GM12864 (cell line): Measurements from ENCODE around the gene RRM2.
"Not testable (repeated sequence)": the region's sequence is repeated elsewhere in the genome, so short reads cannot be mapped to it uniquely, and the experiment has no call there.

Experiments
- DNase-seq: peaks from one replicate; pipeline ENCODE4 v3.0.0-alpha.2; 2011; ENCODE audit warnings: low read depth
- H3K4me3 ChIP-seq: 2 replicates; pipeline ENCODE4 v1.5.1; 2011; ENCODE audit warnings: mild to moderate bottlenecking, low read depth, low read length, control low read depth
- TF ChIP-seq, protein P1 (sequence below): IDR thresholded peaks from 2 replicates; pipeline ENCODE4 v1.5.1; 2011; ENCODE audit warnings: low read depth, mild to moderate bottlenecking, moderate library complexity, low read length, control low read depth, inconsistent platforms; ENCODE audit errors: missing control alignments

Gene RRM2

GRCh38 chr2:10103179-10103578, 19.4 kb upstream of the RRM2 start:
- no peak overlapping the region for H3K4me3 ChIP-seq
- TF ChIP-seq, protein P1, sequence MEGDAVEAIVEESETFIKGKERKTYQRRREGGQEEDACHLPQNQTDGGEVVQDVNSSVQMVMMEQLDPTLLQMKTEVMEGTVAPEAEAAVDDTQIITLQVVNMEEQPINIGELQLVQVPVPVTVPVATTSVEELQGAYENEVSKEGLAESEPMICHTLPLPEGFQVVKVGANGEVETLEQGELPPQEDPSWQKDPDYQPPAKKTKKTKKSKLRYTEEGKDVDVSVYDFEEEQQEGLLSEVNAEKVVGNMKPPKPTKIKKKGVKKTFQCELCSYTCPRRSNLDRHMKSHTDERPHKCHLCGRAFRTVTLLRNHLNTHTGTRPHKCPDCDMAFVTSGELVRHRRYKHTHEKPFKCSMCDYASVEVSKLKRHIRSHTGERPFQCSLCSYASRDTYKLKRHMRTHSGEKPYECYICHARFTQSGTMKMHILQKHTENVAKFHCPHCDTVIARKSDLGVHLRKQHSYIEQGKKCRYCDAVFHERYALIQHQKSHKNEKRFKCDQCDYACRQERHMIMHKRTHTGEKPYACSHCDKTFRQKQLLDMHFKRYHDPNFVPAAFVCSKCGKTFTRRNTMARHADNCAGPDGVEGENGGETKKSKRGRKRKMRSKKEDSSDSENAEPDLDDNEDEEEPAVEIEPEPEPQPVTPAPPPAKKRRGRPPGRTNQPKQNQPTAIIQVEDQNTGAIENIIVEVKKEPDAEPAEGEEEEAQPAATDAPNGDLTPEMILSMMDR = no peak
- DNase-seq = no peak

DNA sequence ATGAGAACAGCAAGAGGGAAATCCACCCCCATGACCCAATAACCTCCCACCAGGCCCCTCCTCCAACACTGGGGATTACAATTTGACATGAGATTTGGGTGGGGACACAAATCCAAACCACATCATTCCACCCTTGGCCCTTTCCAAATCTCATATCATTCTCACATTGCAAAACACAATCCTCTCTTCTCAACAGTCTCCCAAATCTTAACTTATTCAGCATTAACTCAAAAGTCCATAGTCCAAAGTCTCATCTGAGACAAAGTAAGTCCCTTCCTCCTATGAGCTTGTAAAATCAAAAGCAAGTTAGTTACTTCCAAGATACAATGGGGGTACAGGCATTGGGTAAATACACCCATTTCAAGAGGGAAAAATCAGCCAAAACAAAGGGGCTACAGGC, 17.6 kb upstream of the RRM2 start:
- DNase-seq, H3K4me3 ChIP-seq: not testable (repeated sequence)

GRCh38 chr2:10109311-10109710, 13.2 kb upstream of the RRM2 start:
- no peak overlapping the region for H3K4me3 ChIP-seq
- TF ChIP-seq, protein P1 = no peak
- no peak for DNase-seq

DNA sequence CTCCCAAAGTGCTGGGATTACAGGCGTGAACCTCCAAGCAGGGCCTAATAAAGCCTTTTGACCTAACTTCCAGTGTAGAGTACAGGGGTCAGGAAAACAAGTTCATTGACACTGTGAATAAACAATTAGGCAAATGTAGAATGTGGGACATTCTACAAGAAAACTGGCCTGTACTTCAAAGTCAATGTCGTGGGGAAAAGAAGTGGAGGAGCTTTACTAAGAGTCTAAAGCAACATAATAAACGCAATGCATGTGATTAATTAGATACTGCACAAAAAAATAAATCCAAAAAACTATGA, 3.6 kb upstream of the RRM2 start:
- no peak overlapping the region for H3K4me3 ChIP-seq
- no peak for DNase-seq
- TF ChIP-seq, protein P1 = no peak

DNA sequence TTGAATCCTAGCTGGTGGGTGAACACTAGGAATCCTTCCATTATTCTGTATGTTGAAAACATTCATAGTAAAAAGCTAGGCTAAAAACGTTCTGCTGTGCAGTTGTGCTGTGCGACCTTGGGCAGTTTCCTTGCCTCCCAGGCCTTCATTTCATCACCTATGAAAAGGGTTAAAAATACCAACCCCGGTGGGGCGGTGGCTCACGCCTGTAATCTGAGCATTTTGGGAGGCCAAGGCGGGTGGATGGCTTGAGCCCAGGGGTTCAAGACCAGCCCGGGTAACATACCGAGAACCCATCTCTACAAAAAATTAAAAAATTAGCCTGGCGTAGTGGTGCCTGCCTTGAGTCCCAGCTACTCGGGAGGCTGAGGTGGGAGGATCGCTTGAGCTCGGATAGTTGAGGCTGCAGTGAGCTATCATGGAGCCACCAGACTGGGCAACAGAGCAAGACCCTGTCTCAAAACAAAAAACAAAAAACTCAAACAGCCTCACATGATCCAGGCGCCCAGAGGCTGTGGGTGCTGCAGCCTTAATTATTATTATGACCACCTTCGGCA, 2.9 kb upstream of the RRM2 start:
- no peak for DNase-seq

DNA sequence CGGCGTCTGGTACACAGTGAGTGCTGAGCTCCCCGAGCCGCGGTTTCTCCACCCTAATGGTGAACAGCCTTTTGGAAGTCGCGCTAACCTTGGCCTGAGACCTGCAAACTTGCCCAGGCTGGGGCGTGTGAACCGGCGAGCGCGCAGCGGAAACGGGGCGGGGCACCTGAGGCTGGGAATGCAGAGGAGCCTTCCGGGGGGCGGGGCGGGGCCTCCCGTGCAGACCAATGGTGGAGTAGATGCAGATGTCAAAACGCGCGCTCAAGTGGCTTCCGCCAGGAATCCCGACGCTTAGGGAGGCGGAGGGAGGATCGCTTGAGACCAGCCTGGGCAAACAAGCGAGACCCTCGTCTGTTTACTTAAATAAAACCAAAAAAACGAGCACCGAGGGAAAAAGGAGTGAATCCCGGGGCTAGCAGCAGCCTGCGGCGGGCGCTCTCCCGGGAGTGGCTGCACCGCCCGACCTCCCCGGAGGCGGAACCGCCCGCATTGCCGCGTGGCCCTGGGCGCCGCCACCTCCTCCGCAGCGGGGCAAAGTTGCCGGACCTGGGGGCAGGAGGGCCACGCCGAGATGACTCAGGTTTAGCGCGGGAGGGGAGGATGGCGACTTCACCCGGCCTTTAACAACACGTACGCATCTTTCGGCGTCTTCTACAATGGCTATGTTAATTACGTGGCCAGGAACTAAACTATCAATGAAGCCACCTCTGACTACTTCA, 2.2 kb upstream of the RRM2 start:
- DNase-seq = peak; percentile 89
- peak overlapping the region; percentile 90 for H3K4me3 ChIP-seq
- TF ChIP-seq, protein P1 = no peak

More for the DNA sequence above, 2.9 kb upstream of the RRM2 start:
- TF ChIP-seq, protein P1 = no peak
- H3K4me3 ChIP-seq = peak overlapping the region; percentile 90

- peak overlapping the region; percentile 90 for H3K4me3 ChIP-seq
- TF ChIP-seq, protein P1 = no peak
- no peak for DNase-seq
Measured at GRCh38 chr2:10120877-10121574, 1.5 kb upstream of the RRM2 start.
